HepG2 (cell line): Measurements from ENCODE around the gene FAM20A. TPM values are rescaled to one million over a fixed set of nuclear protein-coding genes. Genes with fewer than 3 reads are reported as not detected.

Experiments
- EP300 ChIP-seq, 3 experiments: sonication (generic) in 1 of 3; formaldehyde crosslinking in 1 of 3; IDR thresholded peaks; 2 replicates each; pipeline versions ENCODE4 v1.5.1 to v1.6.1; 2011 to 2020; ENCODE audit warnings: low read depth in 2 of 3, low read length in 2 of 3, borderline replicate concordance in 1 of 3, improper control_type of control experiment in 1 of 3, mild to moderate bottlenecking in 1 of 3, missing genetic modification reagents in 1 of 3, moderate library complexity in 1 of 3
- JDP2 ChIP-seq: sonication (generic); formaldehyde crosslinking; IDR thresholded peaks from 2 replicates; pipeline ENCODE4 v1.8.1; 2022; ENCODE audit warnings: missing genetic modification reagents, borderline replicate concordance
- KLF12 ChIP-seq: sonication (generic); formaldehyde crosslinking; IDR thresholded peaks from 2 replicates; pipeline ENCODE4 v1.4.0; 2020; ENCODE audit warnings: missing genetic modification reagents, borderline replicate concordance
- NAIF1 ChIP-seq: sonication (generic); formaldehyde crosslinking; IDR thresholded peaks from 2 replicates; pipeline ENCODE4 v1.5.0; 2020; ENCODE audit warnings: mild to moderate bottlenecking, missing genetic modification reagents, borderline replicate concordance
- ZMYM4 ChIP-seq: sonication (generic); formaldehyde crosslinking; IDR thresholded peaks from 2 replicates; pipeline ENCODE4 v1.8.1; 2023; ENCODE audit warnings: mild to moderate bottlenecking, missing genetic modification reagents
- ZNF121 ChIP-seq: sonication (generic); formaldehyde crosslinking; IDR thresholded peaks from 2 replicates; pipeline ENCODE4 v1.5.0; 2020; ENCODE audit warnings: mild to moderate bottlenecking, missing genetic modification reagents
- ZNF709 ChIP-seq: sonication (generic); formaldehyde crosslinking; IDR thresholded peaks from 2 replicates; pipeline ENCODE4 v1.5.0; 2020; ENCODE audit warnings: mild to moderate bottlenecking, missing genetic modification reagents
- polyA plus RNA-seq, 8 experiments: library from polyadenylated mRNA; depleted of rRNA in 3 of 8; stranded (reverse) in 7 of 8; unstranded in 1 of 8; fragments of >200 nt; fragmentation: Illumina TruSeq in 4 of 8; extraction: Trizol in 4 of 8; gene quantifications; 2 replicates each; pipeline versions ENCODE4 v1.2.1 to v1.2.3, GENCODE V29; 2011 to 2016; ENCODE audit warnings: low read depth in 4 of 8, missing spikeins in 1 of 8, mixed read lengths in 1 of 8; ENCODE audit not compliant: insufficient read depth in 1 of 8
- total RNA-seq, 5 experiments: library from RNA; depleted of rRNA; stranded (reverse); fragments of >200 nt; fragmentation: Illumina TruSeq; extraction: Trizol; gene quantifications; 2 replicates each; pipeline ENCODE4 v1.2.3, GENCODE V29; 2016; ENCODE audit warnings: low read depth in 1 of 5
- TF ChIP-seq, protein P1 (sequence below): sonication (generic); formaldehyde crosslinking; IDR thresholded peaks from 2 replicates; pipeline ENCODE4 v1.4.0; 2020; ENCODE audit warnings: missing genetic modification reagents
- TF ChIP-seq, protein P2 (sequence below): sonication (generic); formaldehyde crosslinking; IDR thresholded peaks from 2 replicates; pipeline ENCODE4 v1.5.1; 2020; ENCODE audit warnings: mild to moderate bottlenecking, missing genetic modification reagents
- TF ChIP-seq, protein P3 (sequence below): sonication (generic); formaldehyde crosslinking; IDR thresholded peaks from 2 replicates; pipeline ENCODE4 v1.4.0; 2020; ENCODE audit warnings: mild to moderate bottlenecking, missing genetic modification reagents
- TF ChIP-seq, protein P4 (sequence below): sonication (generic); formaldehyde crosslinking; IDR thresholded peaks from 2 replicates; pipeline ENCODE4 v1.4.0; 2020; ENCODE audit warnings: missing genetic modification reagents
- TF ChIP-seq, protein P5 (sequence below): IDR thresholded peaks from 2 replicates; pipeline ENCODE4 v1.6.1; 2016; ENCODE audit warnings: low read depth, missing genetic modification reagents, missing compliant biosample characterization

The FAM20A gene
- total and polyA plus RNA-seq, 2 of the 13 experiments (the other 11 are each of a cell fraction or from before 2014, with no cell fraction given) = 9.3 to 20.7 TPM

DNA sequence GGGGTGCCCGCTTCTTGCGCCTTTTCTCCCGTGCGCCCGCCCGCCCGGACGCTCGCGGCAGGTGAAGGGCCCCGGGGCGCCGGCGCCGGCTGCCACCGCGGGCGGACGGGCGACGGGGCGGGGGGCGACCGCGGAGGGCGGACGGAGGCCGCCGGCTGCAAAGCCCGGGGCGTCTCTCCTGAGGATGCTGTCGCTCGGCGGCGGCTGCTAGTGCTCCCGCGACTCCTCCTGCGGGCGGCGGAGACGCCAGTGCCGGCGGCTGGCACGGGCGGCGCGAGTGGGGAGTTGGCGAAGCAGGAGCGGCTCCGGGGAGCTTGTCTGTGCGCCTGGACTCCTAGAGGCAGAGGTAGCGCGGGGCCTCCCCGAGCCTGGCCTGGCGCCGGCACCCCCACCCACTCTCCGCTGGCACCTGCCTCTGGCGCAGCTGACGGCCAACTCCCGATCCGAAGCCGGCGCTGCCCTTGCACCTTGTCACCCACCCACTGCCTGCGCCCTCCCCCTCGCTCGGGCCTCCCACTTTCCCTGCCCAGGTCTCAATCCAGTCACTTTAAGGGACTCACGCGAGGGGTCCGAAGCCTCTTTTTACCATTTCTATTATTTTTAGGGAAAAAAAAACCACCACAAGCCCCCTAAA, at the start of gene FAM20A (continued):
- TF ChIP-seq, protein P1, sequence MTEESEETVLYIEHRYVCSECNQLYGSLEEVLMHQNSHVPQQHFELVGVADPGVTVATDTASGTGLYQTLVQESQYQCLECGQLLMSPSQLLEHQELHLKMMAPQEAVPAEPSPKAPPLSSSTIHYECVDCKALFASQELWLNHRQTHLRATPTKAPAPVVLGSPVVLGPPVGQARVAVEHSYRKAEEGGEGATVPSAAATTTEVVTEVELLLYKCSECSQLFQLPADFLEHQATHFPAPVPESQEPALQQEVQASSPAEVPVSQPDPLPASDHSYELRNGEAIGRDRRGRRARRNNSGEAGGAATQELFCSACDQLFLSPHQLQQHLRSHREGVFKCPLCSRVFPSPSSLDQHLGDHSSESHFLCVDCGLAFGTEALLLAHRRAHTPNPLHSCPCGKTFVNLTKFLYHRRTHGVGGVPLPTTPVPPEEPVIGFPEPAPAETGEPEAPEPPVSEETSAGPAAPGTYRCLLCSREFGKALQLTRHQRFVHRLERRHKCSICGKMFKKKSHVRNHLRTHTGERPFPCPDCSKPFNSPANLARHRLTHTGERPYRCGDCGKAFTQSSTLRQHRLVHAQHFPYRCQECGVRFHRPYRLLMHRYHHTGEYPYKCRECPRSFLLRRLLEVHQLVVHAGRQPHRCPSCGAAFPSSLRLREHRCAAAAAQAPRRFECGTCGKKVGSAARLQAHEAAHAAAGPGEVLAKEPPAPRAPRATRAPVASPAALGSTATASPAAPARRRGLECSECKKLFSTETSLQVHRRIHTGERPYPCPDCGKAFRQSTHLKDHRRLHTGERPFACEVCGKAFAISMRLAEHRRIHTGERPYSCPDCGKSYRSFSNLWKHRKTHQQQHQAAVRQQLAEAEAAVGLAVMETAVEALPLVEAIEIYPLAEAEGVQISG = no peak
- TF ChIP-seq, protein P2, sequence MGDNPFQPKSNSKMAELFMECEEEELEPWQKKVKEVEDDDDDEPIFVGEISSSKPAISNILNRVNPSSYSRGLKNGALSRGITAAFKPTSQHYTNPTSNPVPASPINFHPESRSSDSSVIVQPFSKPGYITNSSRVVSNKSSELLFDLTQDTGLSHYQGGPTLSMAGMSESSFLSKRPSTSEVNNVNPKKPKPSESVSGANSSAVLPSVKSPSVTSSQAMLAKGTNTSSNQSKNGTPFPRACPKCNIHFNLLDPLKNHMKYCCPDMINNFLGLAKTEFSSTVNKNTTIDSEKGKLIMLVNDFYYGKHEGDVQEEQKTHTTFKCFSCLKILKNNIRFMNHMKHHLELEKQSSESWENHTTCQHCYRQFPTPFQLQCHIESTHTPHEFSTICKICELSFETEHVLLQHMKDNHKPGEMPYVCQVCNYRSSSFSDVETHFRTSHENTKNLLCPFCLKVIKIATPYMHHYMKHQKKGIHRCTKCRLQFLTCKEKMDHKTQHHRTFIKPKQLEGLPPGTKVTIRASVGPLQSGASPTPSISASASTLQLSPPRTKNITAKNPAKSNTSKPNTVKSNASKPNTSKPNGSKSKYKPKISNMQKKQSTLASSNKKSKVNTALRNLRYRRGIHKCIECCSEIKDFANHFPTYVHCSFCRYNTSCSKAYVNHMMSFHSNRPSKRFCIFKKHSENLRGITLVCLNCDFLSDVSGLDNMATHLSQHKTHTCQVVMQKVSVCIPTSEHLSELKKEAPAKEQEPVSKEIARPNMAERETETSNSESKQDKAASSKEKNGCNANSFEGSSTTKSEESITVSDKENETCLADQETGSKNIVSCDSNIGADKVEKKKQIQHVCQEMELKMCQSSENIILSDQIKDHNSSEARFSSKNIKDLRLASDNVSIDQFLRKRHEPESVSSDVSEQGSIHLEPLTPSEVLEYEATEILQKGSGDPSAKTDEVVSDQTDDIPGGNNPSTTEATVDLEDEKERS = no peak
- TF ChIP-seq NAIF1 = no peak
- TF ChIP-seq, protein P3, sequence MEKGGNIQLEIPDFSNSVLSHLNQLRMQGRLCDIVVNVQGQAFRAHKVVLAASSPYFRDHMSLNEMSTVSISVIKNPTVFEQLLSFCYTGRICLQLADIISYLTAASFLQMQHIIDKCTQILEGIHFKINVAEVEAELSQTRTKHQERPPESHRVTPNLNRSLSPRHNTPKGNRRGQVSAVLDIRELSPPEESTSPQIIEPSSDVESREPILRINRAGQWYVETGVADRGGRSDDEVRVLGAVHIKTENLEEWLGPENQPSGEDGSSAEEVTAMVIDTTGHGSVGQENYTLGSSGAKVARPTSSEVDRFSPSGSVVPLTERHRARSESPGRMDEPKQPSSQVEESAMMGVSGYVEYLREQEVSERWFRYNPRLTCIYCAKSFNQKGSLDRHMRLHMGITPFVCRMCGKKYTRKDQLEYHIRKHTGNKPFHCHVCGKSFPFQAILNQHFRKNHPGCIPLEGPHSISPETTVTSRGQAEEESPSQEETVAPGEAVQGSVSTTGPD (CRISPR knock-in tag) = no peak
- TF ChIP-seq EP300 (IDR thresholded peaks at IDR 0.05; ENCODE audit: low read depth in 2 of 2, low read length in 2 of 2) = no peak
- TF ChIP-seq EP300 (CRISPR knock-in tag; IDR thresholded peaks at IDR 0.05; ENCODE audit: borderline replicate concordance) = no peak
- TF ChIP-seq, protein P4, sequence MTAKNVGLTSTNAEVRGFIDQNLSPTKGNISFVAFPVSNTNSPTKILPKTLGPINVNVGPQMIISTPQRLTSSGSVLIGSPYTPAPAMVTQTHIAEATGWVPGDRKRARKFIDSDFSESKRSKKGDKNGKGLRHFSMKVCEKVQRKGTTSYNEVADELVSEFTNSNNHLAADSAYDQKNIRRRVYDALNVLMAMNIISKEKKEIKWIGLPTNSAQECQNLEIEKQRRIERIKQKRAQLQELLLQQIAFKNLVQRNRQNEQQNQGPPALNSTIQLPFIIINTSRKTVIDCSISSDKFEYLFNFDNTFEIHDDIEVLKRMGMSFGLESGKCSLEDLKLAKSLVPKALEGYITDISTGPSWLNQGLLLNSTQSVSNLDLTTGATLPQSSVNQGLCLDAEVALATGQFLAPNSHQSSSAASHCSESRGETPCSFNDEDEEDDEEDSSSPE (CRISPR knock-in tag) = no peak
- no peak for TF ChIP-seq ZNF709 (CRISPR knock-in tag)
- TF ChIP-seq JDP2 = no peak
- TF ChIP-seq, protein P5, sequence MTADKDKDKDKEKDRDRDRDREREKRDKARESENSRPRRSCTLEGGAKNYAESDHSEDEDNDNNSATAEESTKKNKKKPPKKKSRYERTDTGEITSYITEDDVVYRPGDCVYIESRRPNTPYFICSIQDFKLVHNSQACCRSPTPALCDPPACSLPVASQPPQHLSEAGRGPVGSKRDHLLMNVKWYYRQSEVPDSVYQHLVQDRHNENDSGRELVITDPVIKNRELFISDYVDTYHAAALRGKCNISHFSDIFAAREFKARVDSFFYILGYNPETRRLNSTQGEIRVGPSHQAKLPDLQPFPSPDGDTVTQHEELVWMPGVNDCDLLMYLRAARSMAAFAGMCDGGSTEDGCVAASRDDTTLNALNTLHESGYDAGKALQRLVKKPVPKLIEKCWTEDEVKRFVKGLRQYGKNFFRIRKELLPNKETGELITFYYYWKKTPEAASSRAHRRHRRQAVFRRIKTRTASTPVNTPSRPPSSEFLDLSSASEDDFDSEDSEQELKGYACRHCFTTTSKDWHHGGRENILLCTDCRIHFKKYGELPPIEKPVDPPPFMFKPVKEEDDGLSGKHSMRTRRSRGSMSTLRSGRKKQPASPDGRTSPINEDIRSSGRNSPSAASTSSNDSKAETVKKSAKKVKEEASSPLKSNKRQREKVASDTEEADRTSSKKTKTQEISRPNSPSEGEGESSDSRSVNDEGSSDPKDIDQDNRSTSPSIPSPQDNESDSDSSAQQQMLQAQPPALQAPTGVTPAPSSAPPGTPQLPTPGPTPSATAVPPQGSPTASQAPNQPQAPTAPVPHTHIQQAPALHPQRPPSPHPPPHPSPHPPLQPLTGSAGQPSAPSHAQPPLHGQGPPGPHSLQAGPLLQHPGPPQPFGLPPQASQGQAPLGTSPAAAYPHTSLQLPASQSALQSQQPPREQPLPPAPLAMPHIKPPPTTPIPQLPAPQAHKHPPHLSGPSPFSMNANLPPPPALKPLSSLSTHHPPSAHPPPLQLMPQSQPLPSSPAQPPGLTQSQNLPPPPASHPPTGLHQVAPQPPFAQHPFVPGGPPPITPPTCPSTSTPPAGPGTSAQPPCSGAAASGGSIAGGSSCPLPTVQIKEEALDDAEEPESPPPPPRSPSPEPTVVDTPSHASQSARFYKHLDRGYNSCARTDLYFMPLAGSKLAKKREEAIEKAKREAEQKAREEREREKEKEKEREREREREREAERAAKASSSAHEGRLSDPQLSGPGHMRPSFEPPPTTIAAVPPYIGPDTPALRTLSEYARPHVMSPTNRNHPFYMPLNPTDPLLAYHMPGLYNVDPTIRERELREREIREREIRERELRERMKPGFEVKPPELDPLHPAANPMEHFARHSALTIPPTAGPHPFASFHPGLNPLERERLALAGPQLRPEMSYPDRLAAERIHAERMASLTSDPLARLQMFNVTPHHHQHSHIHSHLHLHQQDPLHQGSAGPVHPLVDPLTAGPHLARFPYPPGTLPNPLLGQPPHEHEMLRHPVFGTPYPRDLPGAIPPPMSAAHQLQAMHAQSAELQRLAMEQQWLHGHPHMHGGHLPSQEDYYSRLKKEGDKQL (CRISPR knock-in tag) = no peak
- no peak for TF ChIP-seq ZNF121 (CRISPR knock-in tag)
- TF ChIP-seq ZMYM4 (CRISPR knock-in tag) = peak; percentile 79
- 0 out of 2 replicates have a peak, but pooled peaks have one; percentile 22 for TF ChIP-seq KLF12 (CRISPR knock-in tag)
